Left colon (tissue), 2 donors: ENCODE results near the gene HCRTR2. TPM values are rescaled to one million over a fixed set of nuclear protein-coding genes. Genes with fewer than 3 reads are reported as not detected.
"Not testable (repeated sequence)": the region's sequence is repeated elsewhere in the genome, so short reads cannot be mapped to it uniquely, and the experiment has no call there.

Experiments
- ATAC-seq: fragments of 200-7000 bp; cut with Tn5 transposase; one replicate; pipeline ENCODE4 v1.9.1; 2020; ENCODE audit warnings: mild to moderate bottlenecking, moderate library complexity
- DNase-seq, 2 donors: peaks; one replicate each; pipeline ENCODE4 v3.0.0-alpha.2; 2020
- intact Hi-C, 2 donors: fragments of 100-400 bp; cut with DNase I in 1 of 2; cut with micrococcal nuclease in 1 of 2; formaldehyde crosslinking; loops; one replicate each; pipeline versions ENCODE4 v1.11.2 to v1.14.0; 2022; cut with DNase I, micrococcal nuclease
- total RNA-seq, 2 donors: library from RNA; stranded (reverse); fragmentation: NEBNext Ultra II Directional; extraction: Animal tissue kit (Norgen Biotek cat#: 25700); gene quantifications; one replicate each; pipeline ENCODE4 v1.2.1, GENCODE V29; 2021
- donor health status: DM: no; HTN: no; CAD: no.
- donor health status: DM: yes; HTN: yes; CAD: no.

The HCRTR2 gene
- total RNA-seq, 2 donors from 2014 or later: not detected

- intact Hi-C loops, DNase-seq, ATAC-seq: not testable (repeated sequence)
Observed at GRCh38 chr6:55297214-55297613, 122.9 kb downstream of the HCRTR2 start.

DNA sequence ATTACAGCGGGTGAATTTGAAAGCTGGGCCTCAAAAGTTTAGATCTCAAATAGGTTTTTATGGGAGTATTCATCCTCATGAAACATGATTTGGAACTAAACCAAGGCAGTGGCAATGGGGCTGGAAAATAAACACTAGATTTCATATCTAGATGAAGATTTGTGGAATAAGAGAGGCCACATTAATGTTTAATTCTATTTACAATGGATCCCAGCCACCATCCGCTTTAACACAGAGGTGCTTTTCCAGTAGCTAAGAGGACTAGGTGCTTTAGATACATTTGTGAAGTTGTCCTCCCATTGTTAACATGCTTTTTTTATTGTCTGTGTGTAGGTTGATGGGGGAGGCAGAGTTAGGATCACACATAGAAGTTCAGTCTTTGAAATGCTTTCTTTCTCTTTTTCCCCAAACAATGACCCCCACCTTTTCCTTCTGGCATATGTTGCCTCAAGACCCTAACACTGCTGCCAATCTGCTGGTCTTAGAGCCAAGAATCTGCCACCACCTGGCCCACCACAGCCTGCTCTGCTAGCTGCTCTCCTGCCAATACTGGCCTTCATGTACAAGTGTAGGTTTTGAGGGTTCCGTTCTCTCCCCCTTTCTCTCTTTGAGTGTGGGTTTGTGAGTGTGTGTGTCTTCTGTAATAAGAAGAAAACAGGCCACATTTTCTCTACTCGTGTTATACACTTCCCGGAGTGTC is 125.1 kb downstream of the HCRTR2 start:
- no peak for DNase-seq
- ATAC-seq: no peak
- intact Hi-C loops: no loop called here

GRCh38 chr6:55304747-55305146 is 130.4 kb downstream of the HCRTR2 start:
- DNase-seq: no peak
- intact Hi-C loops: no loop called here
- ATAC-seq: no peak

DNA sequence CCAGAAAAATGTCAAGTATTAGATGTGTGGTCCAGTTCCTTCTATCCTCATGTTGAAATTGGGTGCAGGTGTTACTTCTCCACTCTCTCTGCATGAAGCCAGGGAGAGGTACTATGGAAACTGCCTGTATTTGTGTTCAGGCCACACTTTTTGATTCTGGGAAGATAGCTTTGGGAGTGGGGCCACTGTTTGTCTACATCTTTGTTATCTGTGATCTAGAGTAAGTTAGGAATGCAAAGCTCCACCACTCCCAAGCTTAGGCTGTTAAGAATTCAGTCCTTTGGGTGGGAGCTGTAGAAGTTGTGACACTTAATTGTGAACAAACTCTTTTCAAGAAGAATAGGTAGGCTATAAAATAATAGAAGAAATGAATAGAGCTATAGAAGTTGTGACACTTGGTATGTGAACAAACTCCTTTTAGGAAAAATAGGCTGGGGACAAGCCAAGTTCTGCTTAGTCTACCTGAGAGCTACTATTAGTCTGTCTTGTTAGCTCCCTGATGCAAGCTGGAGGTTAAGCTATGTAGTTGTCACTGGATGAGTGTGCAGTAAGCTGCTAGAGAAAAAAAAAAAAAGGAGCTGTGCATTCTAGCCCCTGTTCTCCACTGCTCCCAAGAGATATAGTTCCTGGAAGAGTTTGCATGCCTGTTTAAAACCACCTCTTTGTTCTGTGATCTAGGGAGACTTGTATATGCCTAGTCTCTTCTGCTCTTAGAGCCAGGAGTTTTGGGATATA is 145.8 kb downstream of the HCRTR2 start:
- no peak for DNase-seq
- no peak for ATAC-seq
- intact Hi-C loops: no loop called here

GRCh38 chr6:55320696-55321086 is 146.4 kb downstream of the HCRTR2 start:
- intact Hi-C loops: no loop called here
- DNase-seq (no peak), ATAC-seq (no peak)

GRCh38 chr6:55327169-55327568 is 152.9 kb downstream of the HCRTR2 start, which contains the start of gene GFRAL:
Gene GFRAL, plus strand, starts transcription at chr6:55327469. Its CDS starts 86 bp downstream, at chr6:55327555.
- DNase-seq: no peak
- intact Hi-C loops: no loop called here
- no peak for ATAC-seq

Other genes starting within 250 kb of the HCRTR2 start
- gene GFRAL, start 153.0 kb downstream of the HCRTR2 start, total RNA-seq: not detected